B cell (primary cell): ENCODE results near the gene E2F3. TPM values are rescaled to one million over a fixed set of nuclear protein-coding genes. Genes with fewer than 3 reads are reported as not detected.

Experiments
- ATAC-seq: fragments of 200-7000 bp; cut with Tn5 transposase; one replicate; pipeline ENCODE4 v1.10.0; 2021; ENCODE audit warnings: low read depth, mild to moderate bottlenecking, moderate number of reproducible peaks, moderate library complexity
- CTCF ChIA-PET: fragments of 350-600 bp; sonication (Branson Sonifier 250); formaldehyde crosslinking; loops from one replicate; lab custom pipeline; 2021; ENCODE audit warnings: antibody characterized with exemption, inconsistent platforms; lab: Charles Lee
- POLR2A ChIA-PET: fragments of 350-600 bp; sonication (Branson Sonifier 250); formaldehyde crosslinking; loops from one replicate; lab custom pipeline; 2021; ENCODE audit warnings: antibody characterized with exemption; lab: Charles Lee
- DNase-seq: peaks from one replicate; pipeline ENCODE4 v3.0.0; 2013
- H2AFZ ChIP-seq: 2 replicates; pipeline ENCODE4 v1.6.1; 2012; ENCODE audit warnings: mild to moderate bottlenecking, low read depth, low read length; ENCODE audit not compliant: insufficient read depth, poor library complexity, severe bottlenecking
- H3K27ac ChIP-seq, 2 donors: 1 replicate in 1 of 2; 2 replicates in 1 of 2; pipeline ENCODE4 v1.5.1; 2012 to 2013; ENCODE audit warnings: low read length in 2 of 2, mild to moderate bottlenecking in 2 of 2, moderate library complexity in 1 of 2
- H3K27me3 ChIP-seq, 4 experiments: fragments of 200-600 bp in 1 of 4; sonication (generic) in 1 of 4; replicated peaks in 1 of 4; 1 replicate in 2 of 4; 2 replicates in 2 of 4; pipeline versions ENCODE4 v1.6.1 to v1.7.0; 2013 to 2016; ENCODE audit warnings: low read length in 3 of 4, mild to moderate bottlenecking in 2 of 4, mixed read lengths in 1 of 4, moderate library complexity in 1 of 4; ENCODE audit not compliant: insufficient read depth in 4 of 4, control insufficient read depth in 3 of 4; ENCODE audit errors: control extremely low read depth in 1 of 4
- H3K36me3 ChIP-seq, 2 experiments: replicated peaks in 1 of 2; 1 replicate in 1 of 2; 2 replicates in 1 of 2; pipeline versions ENCODE4 v1.6.1 to v1.7.1; 2013; ENCODE audit warnings: low read length in 1 of 2; ENCODE audit not compliant: insufficient read depth in 2 of 2, control insufficient read depth in 1 of 2; ENCODE audit errors: control extremely low read depth in 1 of 2, extremely low read depth in 1 of 2
- H3K4me1 ChIP-seq, 2 donors: fragments of 200-600 bp in 1 of 2; sonication (generic) in 1 of 2; 1 replicate in 1 of 2; 2 replicates in 1 of 2; pipeline versions ENCODE4 v1.5.1 to v1.6.1; 2013 to 2017; ENCODE audit warnings: low read length in 2 of 2; ENCODE audit not compliant: control insufficient read depth in 2 of 2, insufficient read depth in 2 of 2
- H3K4me2 ChIP-seq: replicated peaks from 2 replicates; pipeline ENCODE3; 2012; ENCODE audit warnings: mild to moderate bottlenecking, low read depth, low read length; ENCODE audit not compliant: poor library complexity, severe bottlenecking
- H3K4me3 ChIP-seq, 5 experiments: fragments of 200-600 bp in 1 of 5; sonication (generic) in 1 of 5; 1 replicate in 3 of 5; 2 replicates in 2 of 5; pipeline versions ENCODE4 v1.5.1 to v1.7.0; 2011 to 2016; ENCODE audit warnings: low read length in 4 of 5, mild to moderate bottlenecking in 4 of 5, low read depth in 2 of 5, control low read depth in 1 of 5, moderate library complexity in 1 of 5; ENCODE audit not compliant: insufficient read depth in 1 of 5; ENCODE audit errors: control extremely low read depth in 1 of 5, extremely low read depth in 1 of 5
- H3K79me2 ChIP-seq: fragments of 200-600 bp; sonication (generic); one replicate; pipeline ENCODE4 v1.6.0; 2016; ENCODE audit warnings: low read length; ENCODE audit not compliant: control insufficient read depth, insufficient read depth
- H3K9ac ChIP-seq: fragments of 200-600 bp; sonication (generic); 2 replicates; pipeline ENCODE4 v1.6.1; 2017; ENCODE audit warnings: mild to moderate bottlenecking, low read length, moderate library complexity
- H3K9me3 ChIP-seq, 3 donors: one replicate each; pipeline versions ENCODE4 v1.6.1 to v1.7.1; 2013; ENCODE audit warnings: low read length in 2 of 3; ENCODE audit not compliant: control insufficient read depth in 2 of 3, insufficient read depth in 1 of 3; ENCODE audit errors: control extremely low read depth in 1 of 3
- H4K20me1 ChIP-seq: 2 replicates; pipeline ENCODE4 v1.6.0; 2012; ENCODE audit warnings: mild to moderate bottlenecking, low read length; ENCODE audit not compliant: insufficient read depth, control insufficient read depth, poor library complexity, severe bottlenecking
- H3K27ac Mint-ChIP-seq: one replicate; pipeline ENCODE4 v1.8.0; 2021; ENCODE audit warnings: mixed read lengths
- H3K27me3 Mint-ChIP-seq: one replicate; pipeline ENCODE4 v1.8.0; 2021; ENCODE audit warnings: mixed read lengths
- H3K4me1 Mint-ChIP-seq: one replicate; pipeline ENCODE4 v1.8.0; 2021; ENCODE audit warnings: mixed read lengths
- H3K4me3 Mint-ChIP-seq: one replicate; pipeline ENCODE4 v1.8.0; 2021; ENCODE audit warnings: mixed read lengths
- H3K9me3 Mint-ChIP-seq: one replicate; pipeline ENCODE4 v1.8.0; 2022; ENCODE audit warnings: mixed read lengths; ENCODE audit not compliant: insufficient read depth
- CTCF ChIP-seq: fragments of 200-600 bp; IDR thresholded peaks from one replicate; pipeline ENCODE4 v1.8.0; 2022; ENCODE audit warnings: antibody characterized with exemption, mild to moderate bottlenecking
- EZH2 ChIP-seq: IDR thresholded peaks from 2 replicates; pipeline ENCODE4 v1.6.1; 2012; ENCODE audit warnings: borderline replicate concordance, low read depth, mild to moderate bottlenecking, moderate library complexity, low read length; ENCODE audit not compliant: insufficient read depth, poor library complexity, severe bottlenecking
- WGBS: methylation state at CpG from one replicate; pipeline ENCODE4 v1.1.5; 2013; ENCODE audit warnings: missing lambda C conversion rate; ENCODE audit not compliant: insufficient coverage; 5-methylcytosine and 5-hydroxymethylcytosine counted together
- intact Hi-C: fragments of 100-400 bp; cut with micrococcal nuclease; formaldehyde crosslinking; loops from one replicate; pipeline ENCODE4 v1.10.0; 2022
- polyA plus RNA-seq: library from polyadenylated mRNA; depleted of rRNA; stranded (reverse); fragments of >200 nt; gene quantifications from 2 replicates; pipeline ENCODE4 v1.2.3, GENCODE V29; 2012
- total RNA-seq, 2 donors: library from RNA; stranded (reverse); fragments of 120-200 nt in 1 of 2; gene quantifications; 1 replicate in 1 of 2; 2 replicates in 1 of 2; pipeline versions ENCODE4 v1.2.3 to v1.2.4, GENCODE V29; 2013 to 2022

Gene E2F3
- total and polyA plus RNA-seq, 2 donors (not counting 1 experiment from before 2014, with no cell fraction given): 2.2 to 8.3 TPM

- ChIA-PET POLR2A (no interaction called here), CTCF (no interaction called here)
- Histone ChIP-seq H3K27me3 (no peaks in the 10 kb centered on the region), H3K27ac (no peak overlapping the region), H3K9ac (no peak overlapping the region), H3K4me2 (no peak overlapping the region), H3K79me2 (peaks cover 63% of the 10 kb centered on the region), H2AFZ (no peak overlapping the region), H3K4me3 (no peak overlapping the region), H4K20me1 (no peaks in the 10 kb centered on the region), H3K36me3 (peaks cover 0 to 3% of the 10 kb centered on the region in 2 experiments), H3K9me3 (peaks cover 0 to 6% (median 0%) of the 10 kb centered on the region in 3 donors), H3K4me1 (no peaks in the 10 kb centered on the region)
- no peak for TF ChIP-seq CTCF
- TF ChIP-seq EZH2: no peak
- DNase-seq (no peak), ATAC-seq (no peak)
- H3K4me3 Mint-ChIP-seq: no peak overlapping the region
- no peaks in the 10 kb centered on the region for H3K9me3 Mint-ChIP-seq
- intact Hi-C loops: no loop called here
- no peak overlapping the region for H3K27ac Mint-ChIP-seq
- H3K27me3 Mint-ChIP-seq: no peaks in the 10 kb centered on the region
- 94% methylated on average over 3 of the region's 7 CpGs for WGBS
- H3K4me1 Mint-ChIP-seq: peaks cover 4% of the 10 kb centered on the region
Measured at GRCh38 chr6:20441921-20442320, 40.2 kb downstream of the E2F3 start.

- WGBS: no CpG with 5 or more reads among the region's 5 CpGs
- no peaks in the 10 kb centered on the region for H3K27me3 ChIP-seq
- TF ChIP-seq EZH2 (no peak), CTCF (no peak)
- H2AFZ ChIP-seq: no peak overlapping the region
- H3K27me3 Mint-ChIP-seq: no peaks in the 10 kb centered on the region
- peaks cover 2% of the 10 kb centered on the region for H3K9me3 Mint-ChIP-seq
- H3K4me2 ChIP-seq: no peak overlapping the region
- H3K4me3 ChIP-seq: no peak overlapping the region
- no peaks in the 10 kb centered on the region for H3K4me1 ChIP-seq
- intact Hi-C loops: no loop called here
- CTCF ChIA-PET: no interaction called here
- no peak for DNase-seq
- H3K9me3 ChIP-seq: peaks cover 0 to under 1% (median 0%) of the 10 kb centered on the region in 3 donors
- H3K4me3 Mint-ChIP-seq: no peak overlapping the region
- H3K79me2 ChIP-seq: peaks cover 76% of the 10 kb centered on the region
- H3K9ac ChIP-seq: no peak overlapping the region
- H3K27ac ChIP-seq: no peak overlapping the region
- no peak overlapping the region for H3K27ac Mint-ChIP-seq
- H3K36me3 ChIP-seq: peaks cover 0 to 5% of the 10 kb centered on the region in 2 experiments
- H4K20me1 ChIP-seq: no peaks in the 10 kb centered on the region
- ATAC-seq: no peak
- POLR2A ChIA-PET: no interaction called here
- H3K4me1 Mint-ChIP-seq: peaks cover 8% of the 10 kb centered on the region
Measured at GRCh38 chr6:20444786-20445271, 43.1 kb downstream of the E2F3 start.
